Peyer's patch (tissue), 4 donors: ENCODE data around the gene CREB3L4.

ENCODE experiments used
- POLR2A ChIP-seq, 2 donors: fragments of 450-650 bp; IDR thresholded peaks; one replicate each; pipeline ENCODE4 v1.5.1; 2017; ENCODE audit warnings: antibody characterized with exemption in 2 of 2, mild to moderate bottlenecking in 2 of 2, moderate library complexity in 2 of 2
- TF ChIP-seq, protein P1 (sequence below), 6 experiments: fragments of 450-650 bp in 4 of 6; fragments of 200-600 bp in 2 of 6; sonication (generic) in 1 of 6; IDR thresholded peaks; one replicate each; pipeline ENCODE4 v1.5.1; 2017 to 2019; ENCODE audit warnings: antibody characterized with exemption in 6 of 6, mild to moderate bottlenecking in 3 of 6, moderate library complexity in 1 of 6

GRCh38 chr1:153944827-153945117, 22.9 kb upstream of the CREB3L4 start:
- TF ChIP-seq, protein P1, sequence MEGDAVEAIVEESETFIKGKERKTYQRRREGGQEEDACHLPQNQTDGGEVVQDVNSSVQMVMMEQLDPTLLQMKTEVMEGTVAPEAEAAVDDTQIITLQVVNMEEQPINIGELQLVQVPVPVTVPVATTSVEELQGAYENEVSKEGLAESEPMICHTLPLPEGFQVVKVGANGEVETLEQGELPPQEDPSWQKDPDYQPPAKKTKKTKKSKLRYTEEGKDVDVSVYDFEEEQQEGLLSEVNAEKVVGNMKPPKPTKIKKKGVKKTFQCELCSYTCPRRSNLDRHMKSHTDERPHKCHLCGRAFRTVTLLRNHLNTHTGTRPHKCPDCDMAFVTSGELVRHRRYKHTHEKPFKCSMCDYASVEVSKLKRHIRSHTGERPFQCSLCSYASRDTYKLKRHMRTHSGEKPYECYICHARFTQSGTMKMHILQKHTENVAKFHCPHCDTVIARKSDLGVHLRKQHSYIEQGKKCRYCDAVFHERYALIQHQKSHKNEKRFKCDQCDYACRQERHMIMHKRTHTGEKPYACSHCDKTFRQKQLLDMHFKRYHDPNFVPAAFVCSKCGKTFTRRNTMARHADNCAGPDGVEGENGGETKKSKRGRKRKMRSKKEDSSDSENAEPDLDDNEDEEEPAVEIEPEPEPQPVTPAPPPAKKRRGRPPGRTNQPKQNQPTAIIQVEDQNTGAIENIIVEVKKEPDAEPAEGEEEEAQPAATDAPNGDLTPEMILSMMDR (IDR thresholded peaks at IDR 0.05) = no peak
- TF ChIP-seq POLR2A (IDR thresholded peaks at IDR 0.05) = no peak
